HG03439 (cell line): ENCODE measurements around the gene TMPRSS5.
"Not testable (repeated sequence)": the region's sequence is repeated elsewhere in the genome, so short reads cannot be mapped to it uniquely, and the experiment has no call there.

ENCODE experiments used
- ATAC-seq: cut with Tn5 transposase; IDR thresholded peaks from one replicate; pipeline ENCODE4 v1.9.1; 2021; ENCODE audit warnings: mild to moderate bottlenecking, moderate library complexity; ENCODE audit not compliant: unreplicated experiment

The TMPRSS5 gene

GRCh38 chr11:113705871-113706655 lies at the start of gene TMPRSS5:
Gene TMPRSS5 (minus strand): TSS chr11:113706308. CDS start chr11:113706224, 84 bp downstream.
- ATAC-seq, result no peak

GRCh38 chr11:113752932-113753331 lies 46.8 kb upstream of the TMPRSS5 start:
- no peak for ATAC-seq

- ATAC-seq, result no peak
These were observed 30.2 kb upstream of the TMPRSS5 start for GRCh38 chr11:113736323-113736722.

GRCh38 chr11:113732092-113732491 lies 26.0 kb upstream of the TMPRSS5 start:
- no peak for ATAC-seq

GRCh38 chr11:113730887-113731726 lies 25.0 kb upstream of the TMPRSS5 start:
- no peak for ATAC-seq

GRCh38 chr11:113729456-113729855 lies 23.3 kb upstream of the TMPRSS5 start:
- no peak for ATAC-seq

- no peak for ATAC-seq
These were observed 22.7 kb upstream of the TMPRSS5 start for GRCh38 chr11:113728814-113729213.

GRCh38 chr11:113725913-113726312 lies 19.8 kb upstream of the TMPRSS5 start:
- no peak for ATAC-seq

- no peak for ATAC-seq
These were observed 19.3 kb upstream of the TMPRSS5 start for GRCh38 chr11:113725407-113725806.

GRCh38 chr11:113724778-113725177 lies 18.7 kb upstream of the TMPRSS5 start:
- no peak for ATAC-seq

GRCh38 chr11:113723787-113724186 lies 17.7 kb upstream of the TMPRSS5 start:
- no peak for ATAC-seq

- ATAC-seq, result no peak
These were observed 16.8 kb upstream of the TMPRSS5 start for GRCh38 chr11:113722934-113723333.

- ATAC-seq, result no peak
These were observed 16.1 kb upstream of the TMPRSS5 start for GRCh38 chr11:113722221-113722620.

- no peak for ATAC-seq
These were observed 15.5 kb upstream of the TMPRSS5 start for GRCh38 chr11:113721462-113722066.

GRCh38 chr11:113720478-113720877 lies 14.4 kb upstream of the TMPRSS5 start:
- not testable (repeated sequence) for ATAC-seq

- no peak for ATAC-seq
These were observed 9.9 kb upstream of the TMPRSS5 start for GRCh38 chr11:113715882-113716625.

- no peak for ATAC-seq
These were observed 9.2 kb upstream of the TMPRSS5 start for GRCh38 chr11:113715273-113715672.

- ATAC-seq, result no peak
These were observed 4.9 kb upstream of the TMPRSS5 start for GRCh38 chr11:113710989-113711388.

- not testable (repeated sequence) for ATAC-seq
These were observed 2.6 kb downstream of the TMPRSS5 start for GRCh38 chr11:113703551-113703950.

GRCh38 chr11:113701491-113701890 lies 4.6 kb downstream of the TMPRSS5 start:
- ATAC-seq, result no peak

GRCh38 chr11:113698515-113698914 lies 7.6 kb downstream of the TMPRSS5 start:
- no peak for ATAC-seq
